Measurements from ENCODE around the gene IL1RAPL1. TPM values are rescaled to one million over a fixed set of nuclear protein-coding genes. Genes with fewer than 3 reads are reported as not detected.

The IL1RAPL1 gene
- total RNA-seq, 2 experiments from 2014 or later = not detected

Small RNA genes lying within 50 kb of the gene (microRNA-seq; reads per million reads assigned to microRNA genes)
- gene MIR4666B (ENCODE audit: borderline microRNAs expressed, borderline replicate concordance) = not detected
